ENCODE results near the gene MIA. TPM values are rescaled to one million over a fixed set of nuclear protein-coding genes. Genes with fewer than 3 reads are reported as not detected.

Gene MIA
- total and polyA plus RNA-seq, 7 donors = 2.1 to 19.1 (median 12.0) TPM; not detected in 1

- Histone ChIP-seq H3K4me3 (peak overlapping the region; percentile 63 to 80 (median 68)), H3K27me3 (no peaks in the 10 kb centered on the region), H3K36me3 (no peaks in the 10 kb centered on the region), H3K4me1 (peaks cover 0 to 22% (median 14%) of the 10 kb centered on the region in 4 donors), H3K27ac (peak overlapping the region; percentile 94 to 99 (median 96)), H3K9me3 (no peaks in the 10 kb centered on the region)
- no peak for TF ChIP-seq POLR2A (IDR thresholded peaks at IDR 0.05)
- peak in 1 of 4 experiments; percentile 15 for TF ChIP-seq CTCF (IDR thresholded peaks at IDR 0.05)
- 0% methylated on average over 10 of the region's 10 CpGs for WGBS, 2 donors
- intact Hi-C loops (cut with DNase I) = no loop called here
- DNase-seq = no peak
Measured at GRCh38 chr19:40777645-40777936, 2.3 kb downstream of the MIA start.

- Histone ChIP-seq H3K4me3 (peak within 1 kb of the TSS; percentile 63 to 80 (median 68)), H3K36me3 (no peaks in the 10 kb centered on the region), H3K27me3 (no peaks in the 10 kb centered on the region), H3K27ac (peak within 1 kb of the TSS; percentile 94 to 99 (median 96)), H3K9me3 (no peaks in the 10 kb centered on the region), H3K4me1 (peaks cover 0 to 22% (median 14%) of the 10 kb centered on the region in 4 donors)
- peak; percentile 100 for DNase-seq
- 1% methylated on average over 56 of the region's 56 CpGs for WGBS, 2 donors
- intact Hi-C loops (cut with DNase I) = loop anchor here (2.0 kb wide), 2 partner anchors 21 to 41 kb away; partner anchors contain the start of gene EGLN2
- TF ChIP-seq POLR2A (IDR thresholded peaks at IDR 0.05) = peak; percentile 17 to 87
- peak; percentile 50 to 93 (median 88) for TF ChIP-seq POLR2AphosphoS5 (IDR thresholded peaks at IDR 0.05)
- no peak for TF ChIP-seq CTCF (IDR thresholded peaks at IDR 0.05)
Measured at GRCh38 chr19:40777937-40778705, 2.8 kb downstream of the MIA start, which contains the start of gene RAB4B. TSS of gene RAB4B (plus strand) at chr19:40778247. CDS start at chr19:40778376, 129 bp downstream.

GRCh38 chr19:40778706-40779284, 3.5 kb downstream of the MIA start:
- H3K4me3 ChIP-seq = peak overlapping the region; percentile 63 to 80 (median 68)
- TF ChIP-seq EP300 (IDR thresholded peaks at IDR 0.05) = no peak
- TF ChIP-seq CTCF (IDR thresholded peaks at IDR 0.05) = no peak
- no peak for TF ChIP-seq POLR2AphosphoS5 (IDR thresholded peaks at IDR 0.05)
- TF ChIP-seq POLR2A (IDR thresholded peaks at IDR 0.05) = no peak
- peak overlapping the region; percentile 94 to 99 (median 96) for H3K27ac ChIP-seq
- DNase-seq = no peak
- 15 to 16% methylated on average over 7 of the region's 7 CpGs for WGBS, 2 donors
- H3K9me3 ChIP-seq = no peaks in the 10 kb centered on the region
- H3K36me3 ChIP-seq = peaks cover 0 to 3% (median 0%) of the 10 kb centered on the region in 4 donors
- intact Hi-C loops (cut with DNase I) = loop anchor here (2.0 kb wide), 2 partner anchors 20 to 40 kb away; partner anchors contain the start of gene EGLN2
- H3K4me1 ChIP-seq = peaks cover 0 to 22% (median 14%) of the 10 kb centered on the region in 4 donors
- no peaks in the 10 kb centered on the region for H3K27me3 ChIP-seq

- Histone ChIP-seq H3K36me3 (peaks cover 0 to 12% (median 0%) of the 10 kb centered on the region in 4 donors), H3K27me3 (no peaks in the 10 kb centered on the region), H3K4me3 (no peak overlapping the region), H3K27ac (no peak overlapping the region), H3K9me3 (no peaks in the 10 kb centered on the region), H3K4me1 (peaks cover 0 to 22% (median 14%) of the 10 kb centered on the region in 4 donors)
- 95 to 97% methylated on average over 5 of the region's 5 CpGs for WGBS, 2 donors
- no peak for DNase-seq
- intact Hi-C loops (cut with DNase I) = no loop called here
- no peak for TF ChIP-seq POLR2AphosphoS5 (IDR thresholded peaks at IDR 0.05)
- TF ChIP-seq EP300 (IDR thresholded peaks at IDR 0.05) = no peak
- no peak for TF ChIP-seq CTCF (IDR thresholded peaks at IDR 0.05)
- no peak for TF ChIP-seq POLR2A (IDR thresholded peaks at IDR 0.05)
Measured at GRCh38 chr19:40780582-40780981, 5.3 kb downstream of the MIA start.

All from sigmoid colon (tissue), 7 donors.